ENCODE data around the gene ALK.
A peak's percentile ranks its signal among the peaks of the same experiment; 100 is the strongest.

Gene ALK

DNA sequence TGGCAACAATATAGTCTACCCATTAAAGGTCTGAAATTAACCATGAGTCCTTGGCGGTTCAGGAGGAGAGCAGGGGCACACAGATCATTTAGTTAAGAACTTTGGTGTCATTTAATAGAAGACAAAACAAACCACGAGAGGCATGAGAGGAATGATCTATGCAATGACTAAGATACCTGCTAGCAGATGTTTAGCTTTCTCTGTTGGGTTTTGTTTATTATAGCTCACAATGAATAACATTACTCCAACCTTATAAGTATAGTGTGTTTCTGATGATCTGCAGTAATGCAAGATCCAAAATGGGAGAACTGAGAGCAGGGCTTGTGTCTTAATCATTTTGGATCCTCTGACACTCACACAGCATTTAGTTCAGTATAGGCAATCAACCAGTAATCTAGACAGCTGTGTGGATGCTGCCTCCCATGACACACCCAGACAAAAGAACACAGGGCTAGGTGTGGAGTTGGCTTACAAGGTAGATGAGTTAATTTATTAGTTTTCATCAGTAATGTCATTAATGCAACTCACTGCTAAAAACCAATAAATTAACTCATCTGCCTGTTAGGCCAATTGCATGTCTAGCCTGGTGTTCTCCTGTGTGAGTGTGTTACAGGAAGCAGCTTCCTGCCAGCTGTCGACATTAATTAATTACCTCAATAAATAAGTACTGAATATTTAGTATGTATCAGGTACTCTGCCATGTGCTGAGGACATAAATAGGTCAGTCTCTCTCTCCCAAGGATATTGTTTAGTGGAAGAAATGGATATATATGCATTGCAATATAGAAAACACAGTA lies 713.8 kb downstream of the ALK start:
- DNase-seq: no peak

DNA sequence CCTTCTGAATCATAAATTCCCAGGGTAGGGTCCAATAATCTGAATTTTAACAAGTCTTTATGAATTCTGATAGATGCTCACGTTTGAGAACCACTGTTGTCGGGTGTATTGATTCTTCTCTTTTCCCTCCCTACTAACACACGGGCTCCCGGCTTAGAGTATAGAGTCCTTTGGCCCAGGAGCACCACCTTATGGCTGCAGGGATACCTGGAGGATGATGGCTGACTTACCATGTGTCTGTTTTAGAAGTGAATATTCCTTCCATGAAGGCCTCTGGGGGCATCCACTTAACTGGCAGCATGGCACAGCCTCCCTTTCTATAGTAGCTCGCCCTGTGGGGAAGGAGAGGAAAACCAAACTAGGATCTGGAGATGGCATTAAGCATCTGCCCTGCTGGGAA lies 714.4 kb downstream of the ALK start:
- peak; percentile 18 for DNase-seq

DNA sequence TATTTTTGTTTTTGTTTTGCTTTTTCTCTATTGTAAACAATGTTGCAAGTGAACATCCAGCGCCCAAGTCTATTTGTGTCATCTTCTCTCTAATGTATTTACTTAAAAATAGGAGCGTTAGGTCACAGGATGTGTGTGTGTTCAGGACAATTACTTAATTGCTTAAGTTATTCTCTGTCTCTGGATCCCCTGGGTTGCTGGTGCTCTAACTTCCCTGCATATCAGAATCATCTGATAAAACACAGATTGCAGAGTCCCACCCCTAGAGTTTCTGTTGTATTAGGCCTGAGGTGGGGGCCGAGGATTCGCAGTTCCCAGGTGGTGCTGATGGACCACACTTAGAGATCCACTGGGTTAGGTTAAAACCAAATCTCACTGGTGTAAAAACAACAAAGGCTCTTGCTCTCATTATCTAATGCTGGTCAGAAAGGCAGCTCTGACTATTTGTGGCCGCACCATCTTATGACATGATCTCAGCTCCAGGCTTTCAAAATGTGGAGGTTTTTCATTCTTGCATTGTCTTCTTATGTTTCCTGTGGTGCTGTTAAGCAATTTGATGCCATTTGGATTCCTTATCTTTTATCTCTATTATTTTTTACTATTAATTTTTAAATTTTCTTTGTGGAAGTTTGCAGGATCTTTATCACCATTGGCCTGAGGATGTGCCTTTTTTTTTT lies 718.4 kb downstream of the ALK start:
- DNase-seq: peak; percentile 63

DNA sequence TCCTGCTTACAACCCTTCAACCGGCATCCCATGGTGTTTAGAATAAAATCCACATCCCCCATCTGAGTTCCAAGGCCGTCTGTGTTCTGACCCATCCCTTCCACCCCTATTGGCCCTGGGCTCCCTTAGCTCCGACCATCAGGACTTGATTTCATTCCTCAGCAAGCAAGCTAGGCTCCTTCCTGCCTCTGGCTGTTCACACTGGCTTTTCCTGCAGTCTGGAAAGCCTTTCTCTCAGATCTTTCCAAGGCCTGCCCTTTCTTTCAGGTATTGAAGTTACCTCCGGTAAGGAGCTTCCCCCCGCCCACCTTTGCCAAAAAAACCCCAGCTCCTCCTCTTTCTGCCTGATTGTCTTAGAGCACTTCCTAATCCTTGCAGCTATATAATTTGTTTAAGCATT lies 719.4 kb downstream of the ALK start:
- no peak for DNase-seq

DNA sequence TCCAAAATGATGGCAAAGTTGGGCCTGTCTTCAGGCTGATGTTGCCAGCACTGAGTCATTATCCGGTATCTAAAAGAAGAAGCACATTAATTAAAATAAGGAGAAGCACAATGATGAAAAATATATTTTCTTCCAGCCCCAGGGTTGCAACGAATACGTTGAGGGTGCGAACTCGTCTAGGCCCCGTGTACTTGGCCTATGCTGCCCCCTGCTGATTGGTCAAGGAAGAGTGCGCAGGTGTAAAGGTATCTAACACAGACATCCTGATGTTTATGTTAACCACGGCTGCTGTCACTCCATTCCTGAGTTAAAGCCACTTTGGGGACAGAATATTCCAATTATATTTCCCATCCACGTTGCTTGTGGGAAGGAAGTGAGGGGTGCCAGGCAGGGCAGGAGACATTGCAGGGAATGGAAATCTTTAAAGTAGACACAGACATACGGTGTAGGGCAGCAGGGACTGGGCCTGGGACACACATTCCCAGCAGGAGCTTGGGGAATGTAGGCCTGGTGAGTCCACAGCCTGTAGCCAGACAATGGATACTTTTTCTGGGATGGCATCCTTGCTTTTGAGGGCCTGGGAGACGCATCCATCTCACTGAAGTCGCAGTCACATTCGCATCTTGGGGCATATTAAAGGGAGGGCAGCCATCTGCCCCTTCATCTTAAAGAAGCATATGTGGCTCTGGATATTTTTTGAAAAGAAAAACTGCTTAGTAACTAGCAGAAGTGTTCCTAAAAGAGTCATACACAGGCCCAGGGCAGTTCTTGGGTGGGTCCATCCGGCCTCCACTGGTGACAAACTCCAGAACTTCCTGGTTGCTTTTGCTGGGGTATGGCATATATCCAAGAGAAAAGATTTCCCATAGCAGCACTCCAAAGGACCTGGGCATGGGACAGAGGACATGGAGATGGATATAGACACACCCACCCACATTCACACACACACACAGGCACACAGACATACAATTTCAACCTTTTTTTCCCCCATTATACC lies 724.3 kb downstream of the ALK start:
- peak; percentile 70 for DNase-seq

DNA sequence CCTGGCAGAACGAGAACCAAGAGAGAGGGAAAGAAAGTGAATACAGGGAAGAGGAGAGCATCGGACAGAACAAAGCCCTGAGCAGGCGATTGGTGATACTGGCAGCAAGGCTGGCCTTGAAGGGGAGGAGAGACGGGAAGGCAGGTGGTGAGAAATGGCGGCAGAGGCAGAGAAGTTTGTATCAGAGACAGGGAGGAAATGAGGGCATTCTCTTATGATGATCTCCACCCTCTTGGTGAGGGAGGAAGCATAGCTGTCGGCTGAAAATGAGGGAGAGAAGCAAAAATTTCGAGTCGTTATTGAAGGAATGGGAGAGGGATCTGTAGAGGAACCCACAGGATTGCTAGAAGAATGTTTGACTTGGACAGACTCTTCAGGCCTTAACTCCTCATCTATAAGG lies 725.6 kb downstream of the ALK start:
- no peak for DNase-seq

DNA sequence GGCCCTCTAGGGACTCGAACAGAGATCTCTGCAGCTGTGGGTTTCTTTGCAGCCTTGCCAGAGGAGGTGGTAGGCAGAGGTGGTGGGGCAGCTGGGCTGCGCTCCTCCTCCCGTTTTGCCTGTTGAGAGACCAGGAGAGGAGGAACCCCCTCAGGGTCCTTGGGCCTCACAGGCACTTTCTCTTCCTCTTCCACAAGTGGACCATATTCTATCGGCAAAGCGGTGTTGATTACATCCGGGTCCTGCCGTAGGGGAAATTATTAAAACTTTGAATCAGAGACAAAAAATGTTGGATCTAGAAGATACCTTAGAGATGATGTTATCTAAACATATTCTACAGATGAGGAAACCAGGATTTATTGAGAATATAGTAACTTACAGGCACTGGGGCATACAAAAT lies 727.7 kb downstream of the ALK start:
- DNase-seq: no peak

DNA sequence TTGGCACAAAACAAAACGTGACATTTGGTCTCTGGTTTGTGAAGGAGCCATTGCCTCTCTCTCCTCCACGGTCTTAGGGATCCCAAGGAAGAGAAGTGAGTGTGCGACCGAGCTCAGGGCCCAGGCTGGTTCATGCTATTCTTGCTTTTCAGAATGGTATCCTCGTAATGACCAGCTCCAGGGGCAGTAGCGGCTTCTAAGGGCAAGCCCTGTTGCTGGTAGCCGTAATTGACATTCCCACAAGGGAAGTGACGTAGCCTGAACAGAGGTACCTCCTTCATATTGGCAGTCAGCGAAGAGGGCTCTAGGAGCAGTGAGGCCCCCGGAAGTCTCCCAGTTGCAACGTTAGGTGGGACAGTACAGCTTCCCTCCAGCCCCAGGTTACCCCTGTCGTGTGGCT lies 728.3 kb downstream of the ALK start:
- no peak for DNase-seq

DNA sequence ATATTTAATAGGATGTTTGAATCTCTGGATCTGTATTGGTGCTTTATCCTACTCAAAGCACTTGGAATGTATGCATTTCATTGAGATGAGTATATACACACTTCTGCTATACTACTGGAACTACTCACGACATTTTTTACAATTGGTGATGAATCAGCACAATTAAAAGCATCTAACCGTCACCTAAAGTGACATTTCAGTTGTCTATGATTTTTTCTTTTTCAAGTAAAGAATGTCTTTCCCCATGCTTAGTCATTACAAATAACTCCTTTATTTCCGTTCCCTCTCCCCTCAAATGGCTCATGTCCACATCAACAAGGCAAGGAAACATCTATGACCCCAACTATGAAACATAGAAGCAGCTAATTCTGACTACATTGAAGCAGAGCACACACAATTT lies 728.9 kb downstream of the ALK start:
- no peak for DNase-seq

DNA sequence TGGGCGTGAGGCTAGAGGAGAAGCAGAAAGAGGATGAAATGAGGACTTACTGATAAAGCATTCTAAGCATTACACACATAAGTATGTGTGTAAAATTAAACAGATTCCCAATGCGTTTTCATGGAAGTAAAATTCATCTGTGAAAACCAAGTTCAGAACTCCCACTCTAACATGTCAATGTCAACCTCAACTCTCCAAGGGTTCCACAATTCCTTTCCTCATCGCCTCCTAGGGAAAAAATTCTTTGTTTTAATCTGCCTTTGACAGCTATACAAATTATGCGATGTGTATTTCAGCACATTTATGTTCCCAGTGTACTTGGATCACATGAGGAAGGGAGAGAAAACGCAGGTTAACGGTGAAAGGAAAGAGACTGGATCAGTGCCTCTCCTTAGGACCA lies 729.6 kb downstream of the ALK start:
- no peak for DNase-seq

DNA sequence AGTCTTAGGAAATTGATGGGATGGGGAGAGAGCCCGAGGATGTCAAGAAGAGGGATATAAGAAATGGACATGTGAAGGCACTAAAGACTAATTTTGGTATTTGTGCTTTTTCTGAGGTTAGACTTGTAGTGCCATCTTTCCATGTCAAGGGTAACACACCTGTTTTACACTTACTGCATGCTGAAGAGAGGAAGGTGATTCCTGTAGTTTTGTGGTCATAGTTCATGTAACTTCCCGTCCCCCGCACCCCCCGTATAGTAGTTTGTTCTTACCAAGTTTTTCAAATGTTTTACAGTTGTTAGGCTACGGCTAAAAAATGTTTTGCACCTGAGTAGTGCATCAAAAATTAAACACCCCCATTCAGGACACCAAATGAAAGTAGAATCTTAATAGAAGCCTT lies 732.3 kb downstream of the ALK start:
- DNase-seq: no peak

DNA sequence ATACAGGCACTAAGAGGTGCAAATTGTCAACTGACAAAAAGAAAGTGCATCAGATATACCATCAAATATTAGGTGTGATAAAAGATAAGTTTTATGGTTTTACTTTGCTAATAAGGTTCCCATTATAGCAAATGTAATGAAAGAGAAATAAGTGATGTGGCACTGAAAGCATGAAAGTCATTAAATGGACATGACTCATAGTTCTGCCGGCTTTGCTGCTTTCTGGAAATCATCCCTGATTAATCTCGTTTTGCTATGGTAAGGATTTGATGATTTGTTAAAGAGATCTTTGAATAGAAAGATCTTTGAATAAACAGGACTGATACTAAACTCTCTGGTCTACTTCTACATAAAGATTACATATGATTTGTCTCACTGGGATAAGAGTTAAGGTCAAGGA lies 733.5 kb downstream of the ALK start:
- DNase-seq: no peak

DNA sequence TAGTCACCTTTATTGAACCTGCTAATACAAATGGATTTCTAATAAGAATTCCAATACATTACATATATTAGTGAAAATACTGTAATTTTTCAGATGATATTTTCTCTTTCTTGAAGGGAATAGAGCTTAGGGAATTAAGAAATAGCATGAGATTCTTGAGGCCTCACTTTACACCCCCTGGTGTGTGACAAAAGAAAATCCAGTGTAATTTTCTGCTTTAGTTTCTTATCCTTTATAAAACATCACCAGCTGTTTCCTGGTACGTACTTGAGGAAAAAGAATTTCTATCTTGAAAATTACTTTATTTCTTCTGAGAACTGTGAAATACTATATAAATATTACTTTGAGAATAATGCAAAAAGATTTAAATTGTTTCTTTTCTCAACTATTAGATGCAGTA lies 734.6 kb downstream of the ALK start:
- no peak for DNase-seq

DNA sequence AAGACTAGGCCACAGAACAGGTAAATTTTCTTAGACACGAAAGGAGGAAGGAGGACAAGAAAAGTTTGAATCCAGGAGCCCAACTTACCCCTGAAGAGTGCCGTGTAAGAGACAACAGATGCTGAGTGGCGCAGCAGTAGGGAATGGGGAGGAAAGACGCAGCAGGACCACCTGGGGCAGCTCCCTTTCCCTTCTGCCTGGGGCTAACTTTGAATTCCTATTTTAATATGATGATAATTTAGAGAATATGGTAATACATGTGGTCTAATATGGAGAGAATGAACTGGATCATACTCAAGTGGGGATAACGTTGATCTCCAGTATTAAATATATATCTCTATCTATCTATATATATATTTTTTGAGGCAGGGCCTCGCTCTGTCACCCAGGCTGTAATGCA lies 736.9 kb downstream of the ALK start:
- no peak for DNase-seq

DNA sequence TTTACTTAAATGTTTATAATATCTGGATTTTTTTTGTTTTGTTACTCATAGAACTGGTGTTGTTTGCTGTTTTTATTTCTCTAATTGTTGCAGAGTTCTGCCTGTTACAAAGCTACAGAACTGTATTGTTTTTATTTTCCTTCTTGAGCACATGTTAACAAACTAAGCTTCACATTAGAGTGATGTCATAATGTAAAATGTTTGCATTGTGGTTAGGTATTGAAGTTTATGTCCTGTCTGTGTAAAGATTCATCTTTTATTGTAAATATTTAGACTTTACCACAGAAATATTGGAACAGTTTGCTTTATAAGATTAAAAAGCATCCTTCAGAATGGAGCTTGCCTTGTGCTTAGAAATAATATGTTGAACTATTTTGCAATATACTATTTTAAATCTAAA lies 738.5 kb downstream of the ALK start:
- no peak for DNase-seq

DNA sequence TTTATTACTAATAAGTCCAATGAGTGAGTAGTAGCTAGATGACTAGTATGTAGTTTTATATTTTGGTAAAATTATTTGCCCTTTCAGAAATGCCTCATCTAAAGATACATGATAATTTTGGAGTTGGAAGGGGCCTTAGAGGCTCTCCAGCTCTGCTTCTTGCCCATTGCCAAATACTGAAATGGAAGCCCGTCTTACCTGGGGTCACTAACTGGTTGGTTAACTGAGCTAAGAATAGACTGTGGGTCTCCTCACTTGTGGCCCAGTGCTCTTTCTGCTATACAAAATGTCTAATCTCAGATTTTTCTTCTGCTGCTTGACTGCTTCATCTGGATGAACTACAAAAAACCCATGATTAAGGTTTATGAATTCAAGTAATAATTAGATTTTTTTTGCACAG lies 739.1 kb downstream of the ALK start:
- no peak for DNase-seq

DNA sequence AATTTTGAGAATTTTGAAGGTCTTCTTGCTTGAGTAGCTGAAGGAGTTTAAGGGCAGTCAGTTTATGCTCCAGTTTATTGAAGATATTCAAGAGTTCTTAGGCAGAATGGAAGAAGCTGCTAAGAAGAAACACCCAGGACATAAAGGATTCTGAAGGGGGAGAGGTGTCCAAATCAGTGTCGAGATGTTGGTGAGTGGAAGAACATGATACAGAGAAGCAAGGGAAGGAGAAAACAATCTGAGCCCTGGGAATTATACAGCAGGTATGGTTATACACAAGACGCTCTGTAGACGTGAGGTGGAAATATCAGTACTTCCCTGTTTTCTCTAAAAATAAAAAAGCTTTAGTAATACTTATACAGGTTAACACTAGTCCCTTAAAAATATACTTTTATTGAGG lies 746.0 kb downstream of the ALK start:
- DNase-seq: no peak

DNA sequence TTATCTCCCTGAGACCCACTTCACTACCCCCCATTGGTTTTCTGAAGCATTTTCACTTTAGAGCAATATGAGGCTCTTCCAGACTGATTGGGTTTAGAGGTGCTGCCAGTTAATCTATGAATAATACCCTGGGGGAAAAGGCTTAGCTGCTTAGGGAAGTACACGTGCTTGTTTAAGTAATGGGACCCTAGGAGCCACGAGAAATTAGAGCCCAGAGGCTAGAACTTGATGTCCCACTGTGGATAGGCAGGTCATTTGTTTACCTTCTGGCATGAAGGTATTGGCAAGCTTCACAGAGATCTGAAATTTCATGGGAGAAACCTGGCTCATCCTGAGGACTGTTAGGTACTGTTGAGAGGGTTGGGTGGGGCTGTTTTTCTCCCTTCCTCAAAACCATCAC lies 746.4 kb downstream of the ALK start:
- DNase-seq: peak; percentile 35

DNA sequence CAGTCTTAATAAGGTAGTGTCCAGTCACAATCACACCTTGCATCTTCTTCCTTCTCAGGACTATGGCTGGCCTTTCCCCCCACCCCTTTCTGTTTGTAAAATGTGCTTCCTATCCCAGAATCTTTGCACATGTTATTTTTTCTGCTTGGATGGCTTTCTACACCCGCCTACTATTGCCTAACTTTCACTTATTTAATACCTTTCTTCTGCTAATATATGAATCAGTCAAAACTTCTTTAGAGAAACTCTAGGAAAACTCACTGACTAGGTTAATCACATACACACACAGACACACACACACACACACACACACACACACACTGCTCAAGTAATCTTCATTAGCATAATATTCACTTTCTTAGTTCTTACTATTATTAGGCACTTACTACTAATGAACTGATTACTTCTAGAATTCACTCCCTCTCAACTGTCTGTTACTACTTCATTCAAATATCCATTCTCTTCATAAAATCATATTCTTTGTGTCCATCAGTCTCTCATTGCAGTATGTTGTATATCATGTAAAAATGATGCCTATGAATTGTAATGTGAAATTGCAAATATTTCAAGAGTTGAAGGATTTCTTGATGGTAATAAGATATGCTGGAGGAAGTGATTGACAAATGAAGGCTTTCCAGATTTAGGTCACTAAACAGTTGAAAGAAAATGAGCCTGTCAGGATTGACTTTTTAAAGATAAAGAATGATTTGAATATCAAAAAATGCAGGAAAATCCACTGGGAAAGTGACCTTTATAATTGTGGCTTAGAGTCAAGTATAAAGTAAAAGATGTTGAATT lies 754.9 kb downstream of the ALK start:
- no peak for DNase-seq

DNA sequence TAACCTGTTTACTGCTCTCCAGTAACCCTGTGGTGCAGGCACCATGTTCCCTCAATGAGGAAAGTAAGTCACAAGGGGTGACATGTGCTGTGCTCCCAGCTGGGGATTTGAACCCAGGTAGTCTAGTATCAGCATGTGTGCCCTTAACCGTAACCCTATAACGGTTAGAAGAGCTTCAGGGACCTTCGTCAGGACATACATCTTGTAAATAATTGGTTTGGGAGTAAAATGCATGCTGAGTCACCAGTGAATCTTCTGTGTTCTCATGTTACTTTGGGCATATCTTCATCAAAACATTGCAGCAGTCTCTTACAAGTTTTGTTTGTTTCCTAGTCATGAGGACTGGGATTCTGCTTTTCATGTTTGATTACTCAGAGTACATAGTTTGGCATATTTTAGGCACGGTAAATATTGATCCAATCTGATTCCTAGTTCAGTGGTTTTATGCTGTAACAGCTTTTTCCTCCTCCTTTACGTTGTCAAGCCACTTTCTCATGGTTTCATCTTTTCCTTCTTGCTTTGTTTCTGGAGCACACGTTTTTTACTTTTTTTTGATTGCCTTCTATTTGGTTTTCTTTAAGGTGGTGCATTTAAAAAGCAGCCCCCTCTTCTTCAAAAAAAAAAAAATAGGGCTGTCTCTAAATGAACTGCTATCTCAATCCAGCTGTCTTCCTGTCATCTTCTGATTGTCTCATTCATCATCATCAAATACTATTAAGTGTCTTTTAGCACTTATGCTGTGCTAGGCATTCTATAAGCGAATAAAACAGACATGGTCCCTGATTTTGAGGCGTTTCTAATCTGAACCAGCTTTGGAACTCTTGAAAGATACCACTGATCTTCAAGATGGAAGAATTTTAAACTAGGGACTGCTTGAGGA lies 755.8 kb downstream of the ALK start:
- DNase-seq: peak; percentile 40

DNA sequence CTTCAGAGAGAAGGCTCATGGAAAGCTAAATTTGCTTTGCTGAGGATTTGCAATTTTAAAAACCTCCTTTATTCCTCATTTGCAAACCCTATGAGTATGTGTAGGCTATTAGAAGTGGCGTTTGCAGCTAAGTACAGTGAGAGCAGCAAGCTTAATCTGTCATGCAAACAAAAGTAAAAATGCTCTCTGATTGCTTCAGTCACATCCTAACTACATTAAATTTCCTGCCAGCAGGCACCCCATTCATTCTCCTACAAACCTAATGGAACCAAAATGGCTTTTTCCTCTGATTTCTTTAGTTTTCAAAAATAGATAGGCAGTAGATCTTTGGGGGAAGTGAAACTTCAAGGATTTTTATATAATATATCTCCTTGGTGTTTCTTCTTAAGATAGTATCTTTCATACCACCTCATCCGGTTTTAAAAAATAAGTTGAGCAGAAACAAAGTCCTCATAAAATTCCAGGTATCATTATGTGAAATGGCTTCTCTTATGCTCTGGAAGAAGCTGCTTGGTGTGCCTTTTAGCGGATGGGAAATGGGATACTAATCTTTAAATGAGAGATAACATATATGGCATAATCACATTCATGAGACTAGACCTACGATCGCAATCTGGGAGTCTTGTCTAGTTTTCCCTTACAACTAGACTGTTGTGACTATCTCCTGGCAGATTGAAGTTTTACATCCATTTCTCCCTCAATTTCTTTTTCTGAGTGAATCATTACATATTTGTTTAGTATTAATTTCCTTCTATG lies 757.1 kb downstream of the ALK start:
- DNase-seq: no peak

Data from NCI-H146 (cell line).